Pancreas (tissue), 10 donors: ENCODE data around the gene CRISPLD2. TPM values are rescaled to one million over a fixed set of nuclear protein-coding genes. Genes with fewer than 3 reads are reported as not detected.
A peak's percentile ranks its signal among the peaks of the same experiment; 100 is the strongest.

Experiments
- ATAC-seq, 4 donors: fragments of 200-7000 bp; cut with Tn5 transposase; one replicate each; pipeline versions ENCODE4 v1.8.0 to v1.9.1; 2020; ENCODE audit warnings: mild to moderate bottlenecking in 4 of 4, moderate library complexity in 4 of 4
- DNase-seq, 6 donors: peaks; one replicate each; pipeline ENCODE4 v3.0.0-alpha.2; 2020
- FAIRE-seq: peaks from 2 replicates; lab custom pipeline; 2012; peaks lifted over from hg19 to GRCh38; lab: Jason Lieb, UNC
- H3K27ac ChIP-seq, 4 donors: fragments of 200-600 bp; sonication (generic); 1 replicate in 3 of 4; 2 replicates in 1 of 4; pipeline versions ENCODE4 v1.5.0 to v1.8.0; 2020
- H3K27me3 ChIP-seq, 4 donors: fragments of 200-600 bp; one replicate each; pipeline ENCODE4 v1.8.0; 2021
- H3K36me3 ChIP-seq, 3 donors: fragments of 200-600 bp; sonication (generic) in 1 of 3; one replicate each; pipeline versions ENCODE4 v1.5.0 to v1.8.0; 2020 to 2021
- H3K4me1 ChIP-seq, 3 donors: fragments of 200-600 bp; one replicate each; pipeline ENCODE4 v1.8.0; 2021
- H3K4me3 ChIP-seq, 4 donors: fragments of 200-600 bp; sonication (generic) in 2 of 4; one replicate each; pipeline versions ENCODE4 v1.5.0 to v1.8.0; 2020 to 2021
- H3K9me3 ChIP-seq, 4 donors: fragments of 200-600 bp; one replicate each; pipeline ENCODE4 v1.8.0; 2021
- WGBS, 2 donors: extraction: QIAGEN DNeasy Blood & Tissue Kit; methylation state at CpG; one replicate each; pipeline ENCODE4 v1.1.7; 2013; 5-methylcytosine and 5-hydroxymethylcytosine counted together
- intact Hi-C, 3 donors: fragments of 100-400 bp; cut with DNase I; formaldehyde crosslinking; loops; one replicate each; pipeline versions ENCODE4 v1.11.1 to v1.14.2; 2022
- polyA plus RNA-seq, 2 donors: library from polyadenylated mRNA; stranded (reverse); fragments of 200-250 nt; gene quantifications; one replicate each; pipeline ENCODE4 v1.2.3, GENCODE V29; 2013
- total RNA-seq, 6 donors: library from RNA; stranded (reverse); fragmentation: NEBNext Ultra II Directional in 4 of 6; extraction: Animal tissue kit (Norgen Biotek cat#: 25700) in 4 of 6; gene quantifications; one replicate each; pipeline versions ENCODE4 v1.2.1 to v1.2.4, GENCODE V29; 2021 to 2023
- TF ChIP-seq, protein P1 (sequence below), 4 donors: fragments of 200-600 bp; sonication (generic) in 3 of 4; IDR thresholded peaks; one replicate each; pipeline versions ENCODE4 v1.5.0 to v1.8.0; 2021; ENCODE audit warnings: antibody characterized with exemption in 4 of 4
- donor health status: healthy with polysubstance abuse.
- donor health status: DM: no; HTN: no; CAD: no; lungs with moderate emphysema.
- donor health status: DM: no; HTN: no; CAD: no.
- donor health status: control.
- donor health status: control.
- donor health status: Bipolar disorder and iron deficiency.
- donor health status: DM: yes; HTN: yes; CAD: no.
- donor health status: DM: no; HTN: no; CAD: no.
- donor health status: DM: no; HTN: no; CAD: no.
- donor health status: DM: yes; HTN: yes; CAD: no.

The CRISPLD2 gene
- total and polyA plus RNA-seq, 8 donors: 4.1 to 40.2 (median 14.1) TPM

DNA sequence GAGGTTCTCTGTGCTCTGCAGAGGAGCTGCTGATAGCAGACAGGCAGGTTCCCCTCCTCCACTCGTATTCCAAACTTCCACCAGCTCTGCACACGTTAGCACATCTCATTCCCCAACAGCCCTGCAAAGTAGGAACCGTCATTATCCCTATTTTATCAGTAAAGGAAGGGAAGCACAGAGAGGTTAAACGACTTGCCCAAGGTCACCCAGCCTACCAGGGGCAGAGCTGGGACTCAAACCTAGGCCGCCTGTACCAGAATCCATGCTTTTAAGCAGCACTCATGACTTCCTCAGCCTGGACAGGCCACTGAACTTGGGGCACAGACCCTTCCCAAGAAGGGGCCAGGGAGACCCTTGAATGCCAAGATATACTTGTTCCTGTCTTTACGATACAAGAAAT lies 75.2 kb downstream of the CRISPLD2 start:
- FAIRE-seq: no peak

DNA sequence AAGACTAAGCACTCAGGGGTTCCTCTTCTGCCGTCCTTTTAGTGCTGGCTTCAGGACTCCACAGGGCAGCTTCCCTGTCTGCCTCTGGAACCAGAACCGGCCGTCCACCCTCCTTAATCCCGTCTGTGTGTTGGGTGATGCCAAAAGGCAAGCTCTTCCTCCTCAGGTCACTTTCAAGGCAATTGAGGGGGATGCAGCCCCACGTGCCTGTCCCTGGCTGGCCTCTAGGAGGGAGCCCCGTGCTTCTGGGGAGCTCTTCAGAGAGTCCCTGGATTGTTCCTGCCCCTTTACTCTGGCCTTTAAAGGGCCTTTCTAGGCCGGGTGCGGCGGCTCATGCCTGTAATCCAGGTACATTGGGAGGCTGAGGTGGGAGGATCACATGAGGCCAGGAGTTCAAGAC lies 77.1 kb downstream of the CRISPLD2 start:
- intact Hi-C loops: no loop called here
- Histone ChIP-seq H3K27ac (no peak overlapping the region), H3K4me1 (no peaks in the 10 kb centered on the region), H3K4me3 (no peak overlapping the region), H3K36me3 (no peaks in the 10 kb centered on the region), H3K27me3 (no peaks in the 10 kb centered on the region), H3K9me3 (no peaks in the 10 kb centered on the region)
- ATAC-seq (no peak), DNase-seq (no peak), FAIRE-seq (no peak)
- TF ChIP-seq, protein P1, sequence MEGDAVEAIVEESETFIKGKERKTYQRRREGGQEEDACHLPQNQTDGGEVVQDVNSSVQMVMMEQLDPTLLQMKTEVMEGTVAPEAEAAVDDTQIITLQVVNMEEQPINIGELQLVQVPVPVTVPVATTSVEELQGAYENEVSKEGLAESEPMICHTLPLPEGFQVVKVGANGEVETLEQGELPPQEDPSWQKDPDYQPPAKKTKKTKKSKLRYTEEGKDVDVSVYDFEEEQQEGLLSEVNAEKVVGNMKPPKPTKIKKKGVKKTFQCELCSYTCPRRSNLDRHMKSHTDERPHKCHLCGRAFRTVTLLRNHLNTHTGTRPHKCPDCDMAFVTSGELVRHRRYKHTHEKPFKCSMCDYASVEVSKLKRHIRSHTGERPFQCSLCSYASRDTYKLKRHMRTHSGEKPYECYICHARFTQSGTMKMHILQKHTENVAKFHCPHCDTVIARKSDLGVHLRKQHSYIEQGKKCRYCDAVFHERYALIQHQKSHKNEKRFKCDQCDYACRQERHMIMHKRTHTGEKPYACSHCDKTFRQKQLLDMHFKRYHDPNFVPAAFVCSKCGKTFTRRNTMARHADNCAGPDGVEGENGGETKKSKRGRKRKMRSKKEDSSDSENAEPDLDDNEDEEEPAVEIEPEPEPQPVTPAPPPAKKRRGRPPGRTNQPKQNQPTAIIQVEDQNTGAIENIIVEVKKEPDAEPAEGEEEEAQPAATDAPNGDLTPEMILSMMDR (IDR thresholded peaks at IDR 0.05): no peak
- 78 to 80% methylated on average over 9 of the region's 9 CpGs for WGBS, 2 donors

More for the DNA sequence above, 75.2 kb downstream of the CRISPLD2 start:
- WGBS, 2 donors: 45 to 59% methylated on average over 6 of the region's 6 CpGs
- H3K4me1 ChIP-seq: no peaks in the 10 kb centered on the region
- intact Hi-C loops: no loop called here
- H3K27ac ChIP-seq: no peak overlapping the region
- TF ChIP-seq, protein P1 (IDR thresholded peaks at IDR 0.05): no peak
- no peak overlapping the region for H3K4me3 ChIP-seq
- no peaks in the 10 kb centered on the region for H3K27me3 ChIP-seq
- DNase-seq (no peak), ATAC-seq (no peak)
- H3K9me3 ChIP-seq: no peaks in the 10 kb centered on the region
- no peaks in the 10 kb centered on the region for H3K36me3 ChIP-seq

DNA sequence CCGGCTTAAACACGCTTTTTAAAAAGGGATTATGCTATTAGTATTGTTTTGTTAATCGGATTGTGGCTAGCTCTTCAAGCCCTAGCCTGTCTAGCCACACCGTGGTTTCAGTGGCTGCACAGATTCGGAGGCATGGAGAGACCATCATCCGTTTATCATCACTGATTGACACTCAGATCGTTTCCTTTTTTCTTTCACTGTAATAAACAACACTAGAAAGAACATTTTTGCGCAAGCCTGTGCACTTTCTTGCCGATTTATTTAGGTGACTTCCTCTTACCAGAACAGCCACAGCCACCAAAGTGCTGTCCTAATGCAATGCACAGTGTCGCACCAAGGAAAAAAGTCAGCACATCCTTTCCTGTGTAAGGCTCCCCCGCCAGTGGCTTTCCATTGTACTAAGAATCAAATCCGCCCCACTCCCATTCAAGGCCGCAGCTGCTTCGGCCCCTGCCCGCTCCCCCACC lies 78.2 kb downstream of the CRISPLD2 start:
- no peaks in the 10 kb centered on the region for H3K36me3 ChIP-seq
- no peak overlapping the region for H3K4me3 ChIP-seq
- no peaks in the 10 kb centered on the region for H3K27me3 ChIP-seq
- intact Hi-C loops: no loop called here
- H3K4me1 ChIP-seq: no peaks in the 10 kb centered on the region
- no peak overlapping the region for H3K27ac ChIP-seq
- no peaks in the 10 kb centered on the region for H3K9me3 ChIP-seq
- DNase-seq: peak in 1 of 6 donors; percentile 41
- TF ChIP-seq, protein P1 (IDR thresholded peaks at IDR 0.05): no peak
- WGBS, 2 donors: 67 to 75% methylated on average over 15 of the region's 15 CpGs
- ATAC-seq: peak in 2 of 4 donors; percentile 38 to 68
- FAIRE-seq: no peak

GRCh38 chr16:84898447-84898846 lies 78.7 kb downstream of the CRISPLD2 start:
- intact Hi-C loops: no loop called here
- FAIRE-seq (no peak), DNase-seq (no peak), ATAC-seq (peak in 2 of 4 donors; percentile 27 to 42)
- Histone ChIP-seq H3K36me3 (no peaks in the 10 kb centered on the region), H3K9me3 (no peaks in the 10 kb centered on the region), H3K27me3 (no peaks in the 10 kb centered on the region), H3K4me3 (no peak overlapping the region), H3K27ac (no peak overlapping the region), H3K4me1 (no peaks in the 10 kb centered on the region)
- TF ChIP-seq, protein P1 (IDR thresholded peaks at IDR 0.05): no peak
- WGBS, 2 donors: 63 to 70% methylated on average over 2 of the region's 2 CpGs

- Histone ChIP-seq H3K4me3 (no peak overlapping the region), H3K27ac (no peak overlapping the region)
Observed at GRCh38 chr16:84899414-84899813, 79.6 kb downstream of the CRISPLD2 start.

More at GRCh38 chr16:84899414-84899813, 79.6 kb downstream of the CRISPLD2 start:
- FAIRE-seq: no peak
- no peaks in the 10 kb centered on the region for H3K27me3 ChIP-seq
- 78 to 86% methylated on average over 8 of the region's 8 CpGs for WGBS, 2 donors
- no peaks in the 10 kb centered on the region for H3K9me3 ChIP-seq
- no peaks in the 10 kb centered on the region for H3K36me3 ChIP-seq
- TF ChIP-seq, protein P1 (IDR thresholded peaks at IDR 0.05): no peak
- no peak for DNase-seq
- no peak for ATAC-seq
- intact Hi-C loops: no loop called here
- no peaks in the 10 kb centered on the region for H3K4me1 ChIP-seq
